Duodenal mucosa (tissue), 2 donors: ENCODE data around the gene SLC24A4.

Experiments
- H3K27ac ChIP-seq: one replicate; pipeline ENCODE4 v1.7.0; 2013; ENCODE audit warnings: low read depth, low read length
- H3K27me3 ChIP-seq, 2 donors: one replicate each; pipeline ENCODE4 v1.7.0; 2013; ENCODE audit warnings: low read length in 2 of 2, control low read depth in 1 of 2; ENCODE audit not compliant: insufficient read depth in 2 of 2, control insufficient read depth in 1 of 2
- H3K36me3 ChIP-seq, 2 donors: one replicate each; pipeline ENCODE4 v1.7.0; 2013; ENCODE audit warnings: low read length in 2 of 2, control low read depth in 1 of 2; ENCODE audit not compliant: insufficient read depth in 2 of 2, control insufficient read depth in 1 of 2
- H3K4me1 ChIP-seq, 2 donors: one replicate each; pipeline ENCODE4 v1.7.0; 2013; ENCODE audit warnings: low read length in 2 of 2, control low read depth in 1 of 2; ENCODE audit not compliant: insufficient read depth in 2 of 2, control insufficient read depth in 1 of 2
- H3K4me3 ChIP-seq, 2 donors: one replicate each; pipeline ENCODE4 v1.7.0; 2013; ENCODE audit warnings: low read length in 2 of 2, low read depth in 1 of 2
- H3K9ac ChIP-seq, 2 donors: one replicate each; pipeline ENCODE4 v1.7.0; 2013; ENCODE audit warnings: low read length in 2 of 2, low read depth in 1 of 2
- H3K9me3 ChIP-seq, 2 donors: one replicate each; pipeline ENCODE4 v1.7.0; 2013; ENCODE audit warnings: low read length in 2 of 2, control low read depth in 1 of 2; ENCODE audit not compliant: control insufficient read depth in 1 of 2

SLC24A4 gene

GRCh38 chr14:92426237-92426636 is 103.3 kb downstream of the SLC24A4 start:
- no peak overlapping the region for H3K4me3 ChIP-seq
- no peak overlapping the region for H3K9ac ChIP-seq
- H3K27ac ChIP-seq = no peak overlapping the region
- peaks cover 0 to 5% of the 10 kb centered on the region in 2 donors for H3K4me1 ChIP-seq
- H3K27me3 ChIP-seq = no peaks in the 10 kb centered on the region
- H3K36me3 ChIP-seq = no peaks in the 10 kb centered on the region
- no peaks in the 10 kb centered on the region for H3K9me3 ChIP-seq

- Histone ChIP-seq H3K27me3 (no peaks in the 10 kb centered on the region), H3K4me3 (no peak overlapping the region), H3K9ac (no peak overlapping the region), H3K9me3 (no peaks in the 10 kb centered on the region), H3K27ac (no peak overlapping the region), H3K4me1 (peaks cover 0 to 11% of the 10 kb centered on the region in 2 donors), H3K36me3 (no peaks in the 10 kb centered on the region)
Measured at GRCh38 chr14:92427096-92427495, 104.1 kb downstream of the SLC24A4 start.

- Histone ChIP-seq H3K27ac (no peak overlapping the region), H3K4me3 (no peak overlapping the region), H3K36me3 (no peaks in the 10 kb centered on the region), H3K27me3 (no peaks in the 10 kb centered on the region), H3K9me3 (no peaks in the 10 kb centered on the region), H3K4me1 (peaks cover 0 to 11% of the 10 kb centered on the region in 2 donors), H3K9ac (no peak overlapping the region)
Measured at GRCh38 chr14:92430686-92431085, 107.7 kb downstream of the SLC24A4 start.

- no peak overlapping the region for H3K27ac ChIP-seq
- H3K4me1 ChIP-seq = peaks cover 0 to 11% of the 10 kb centered on the region in 2 donors
- no peaks in the 10 kb centered on the region for H3K9me3 ChIP-seq
- no peak overlapping the region for H3K4me3 ChIP-seq
- no peaks in the 10 kb centered on the region for H3K27me3 ChIP-seq
- no peaks in the 10 kb centered on the region for H3K36me3 ChIP-seq
- H3K9ac ChIP-seq = no peak overlapping the region
Measured at GRCh38 chr14:92431199-92431725, 108.3 kb downstream of the SLC24A4 start.

- Histone ChIP-seq H3K27me3 (no peaks in the 10 kb centered on the region), H3K27ac (no peak overlapping the region), H3K4me3 (no peak overlapping the region), H3K9me3 (no peaks in the 10 kb centered on the region), H3K9ac (no peak overlapping the region), H3K36me3 (no peaks in the 10 kb centered on the region), H3K4me1 (peaks cover 0 to 8% of the 10 kb centered on the region in 2 donors)
Measured at GRCh38 chr14:92433407-92433806, 110.4 kb downstream of the SLC24A4 start.

GRCh38 chr14:92435154-92435553 is 112.2 kb downstream of the SLC24A4 start:
- Histone ChIP-seq H3K4me1 (peaks cover 0 to 8% of the 10 kb centered on the region in 2 donors), H3K4me3 (no peak overlapping the region), H3K9ac (no peak overlapping the region), H3K27me3 (no peaks in the 10 kb centered on the region), H3K36me3 (no peaks in the 10 kb centered on the region), H3K9me3 (no peaks in the 10 kb centered on the region), H3K27ac (no peak overlapping the region)

GRCh38 chr14:92436115-92436776 is 113.3 kb downstream of the SLC24A4 start:
- H3K36me3 ChIP-seq = no peaks in the 10 kb centered on the region
- H3K9ac ChIP-seq = no peak overlapping the region
- no peak overlapping the region for H3K27ac ChIP-seq
- H3K9me3 ChIP-seq = no peaks in the 10 kb centered on the region
- H3K4me3 ChIP-seq = no peak overlapping the region
- H3K4me1 ChIP-seq = peaks cover 0 to 6% of the 10 kb centered on the region in 2 donors
- H3K27me3 ChIP-seq = no peaks in the 10 kb centered on the region

GRCh38 chr14:92437309-92437708 is 114.3 kb downstream of the SLC24A4 start:
- H3K4me3 ChIP-seq = no peak overlapping the region

GRCh38 chr14:92437729-92438285 is 114.8 kb downstream of the SLC24A4 start:
- H3K27ac ChIP-seq = no peak overlapping the region
- no peaks in the 10 kb centered on the region for H3K4me1 ChIP-seq

More at GRCh38 chr14:92437309-92437708, 114.3 kb downstream of the SLC24A4 start:
- Histone ChIP-seq H3K36me3 (no peaks in the 10 kb centered on the region), H3K27ac (no peak overlapping the region), H3K4me1 (no peaks in the 10 kb centered on the region), H3K9ac (no peak overlapping the region), H3K9me3 (no peaks in the 10 kb centered on the region), H3K27me3 (no peaks in the 10 kb centered on the region)

GRCh38 chr14:92439537-92440344 is 116.8 kb downstream of the SLC24A4 start:
- Histone ChIP-seq H3K4me1 (no peaks in the 10 kb centered on the region), H3K36me3 (no peaks in the 10 kb centered on the region), H3K27ac (no peak overlapping the region), H3K9me3 (no peaks in the 10 kb centered on the region), H3K27me3 (no peaks in the 10 kb centered on the region), H3K9ac (no peak overlapping the region), H3K4me3 (no peak overlapping the region)

More at GRCh38 chr14:92437729-92438285, 114.8 kb downstream of the SLC24A4 start:
- Histone ChIP-seq H3K4me3 (no peak overlapping the region), H3K27me3 (no peaks in the 10 kb centered on the region), H3K36me3 (no peaks in the 10 kb centered on the region), H3K9me3 (no peaks in the 10 kb centered on the region), H3K9ac (no peak overlapping the region)
